ENCODE results near the gene UBALD1. TPM values are rescaled to one million over a fixed set of nuclear protein-coding genes. Genes with fewer than 3 reads are reported as not detected.
A peak's percentile ranks its signal among the peaks of the same experiment; 100 is the strongest.

UBALD1 gene
- total and polyA plus RNA-seq, 7 donors, result 13.6 to 47.5 (median 32.9) TPM

GRCh38 chr16:4640572-4641305 lies 26.1 kb upstream of the UBALD1 start:
- H3K4me1 ChIP-seq, result peaks cover 9% of the 10 kb centered on the region
- H3K27me3 ChIP-seq (ENCODE audit: insufficient read depth in 3 of 3, low read length in 2 of 3), result no peaks in the 10 kb centered on the region
- H3K27ac ChIP-seq, result no peak overlapping the region
- H3K4me3 ChIP-seq, result no peak overlapping the region
- DNase-seq (no peak), ATAC-seq (no peak)
- no peak for TF ChIP-seq CTCF (IDR thresholded peaks at IDR 0.05)
- intact Hi-C loops (cut with DNase I), result no loop called here
- 76 to 80% (median 77%) methylated on average over 19 of the region's 19 CpGs for WGBS, 3 donors
- no peaks in the 10 kb centered on the region for H3K9me3 ChIP-seq
- H3K36me3 ChIP-seq (ENCODE audit: insufficient read depth in 1 of 2, low read depth in 1 of 2), result peaks cover 0 to 7% of the 10 kb centered on the region in 2 donors

- 83 to 91% (median 88%) methylated on average over 27 of the region's 27 CpGs for WGBS, 3 donors
- ATAC-seq, result no peak
Measured at GRCh38 chr16:4639899-4640509, 25.3 kb upstream of the UBALD1 start.

GRCh38 chr16:4637501-4638166 lies 22.9 kb upstream of the UBALD1 start:
- H3K4me1 ChIP-seq, result peaks cover 9% of the 10 kb centered on the region
- H3K4me3 ChIP-seq, result peak overlapping the region; percentile 42
- ATAC-seq (peak; percentile 63 to 88 (median 78)), DNase-seq (peak in 1 of 2 donors; percentile 72)
- no peaks in the 10 kb centered on the region for H3K9me3 ChIP-seq
- H3K27ac ChIP-seq, result peak overlapping the region; percentile 74
- TF ChIP-seq CTCF (IDR thresholded peaks at IDR 0.05), result no peak
- intact Hi-C loops (cut with DNase I), result no loop called here
- 33 to 63% (median 41%) methylated on average over 21 of the region's 21 CpGs for WGBS, 3 donors
- H3K36me3 ChIP-seq (ENCODE audit: insufficient read depth in 1 of 2, low read depth in 1 of 2), result peaks cover 0 to 19% of the 10 kb centered on the region in 2 donors
- no peaks in the 10 kb centered on the region for H3K27me3 ChIP-seq (ENCODE audit: insufficient read depth in 3 of 3, low read length in 2 of 3)

More at GRCh38 chr16:4639899-4640509, 25.3 kb upstream of the UBALD1 start:
- no peak for DNase-seq
- TF ChIP-seq CTCF (IDR thresholded peaks at IDR 0.05), result no peak
- H3K9me3 ChIP-seq, result no peaks in the 10 kb centered on the region
- peaks cover 9% of the 10 kb centered on the region for H3K4me1 ChIP-seq
- H3K27me3 ChIP-seq (ENCODE audit: insufficient read depth in 3 of 3, low read length in 2 of 3), result no peaks in the 10 kb centered on the region
- H3K4me3 ChIP-seq, result no peak overlapping the region
- no peak overlapping the region for H3K27ac ChIP-seq
- H3K36me3 ChIP-seq (ENCODE audit: insufficient read depth in 1 of 2, low read depth in 1 of 2), result peaks cover 0 to 9% of the 10 kb centered on the region in 2 donors
- intact Hi-C loops (cut with DNase I), result no loop called here

- H3K36me3 ChIP-seq (ENCODE audit: insufficient read depth in 1 of 2, low read depth in 1 of 2), result peaks cover 3 to 19% of the 10 kb centered on the region in 2 donors
- TF ChIP-seq CTCF (IDR thresholded peaks at IDR 0.05), result no peak
- H3K27me3 ChIP-seq (ENCODE audit: insufficient read depth in 3 of 3, low read length in 2 of 3), result no peaks in the 10 kb centered on the region
- no peak overlapping the region for H3K27ac ChIP-seq
- peaks cover 6% of the 10 kb centered on the region for H3K9me3 ChIP-seq
- no peak overlapping the region for H3K4me3 ChIP-seq
- DNase-seq, result no peak
- ATAC-seq, result no peak
- peaks cover 9% of the 10 kb centered on the region for H3K4me1 ChIP-seq
- intact Hi-C loops (cut with DNase I), result no loop called here
- WGBS, 3 donors, result 90 to 93% (median 92%) methylated on average over 13 of the region's 13 CpGs
Measured at GRCh38 chr16:4636196-4636595, 21.5 kb upstream of the UBALD1 start.
